Muscle of arm (tissue), 14 donors: ENCODE data around the gene CCL4. TPM values are rescaled to one million over a fixed set of nuclear protein-coding genes. Genes with fewer than 3 reads are reported as not detected.
"Not testable (repeated sequence)": the region's sequence is repeated elsewhere in the genome, so short reads cannot be mapped to it uniquely, and the experiment has no call there.

ENCODE experiments used
- DNase-seq: peaks from one replicate; pipeline ENCODE4 v3.0.0-alpha.2; 2013
- long read RNA-seq, 11 donors: transcript quantifications; one replicate each; lab custom pipeline, GENCODE V29; 2026
- polyA plus RNA-seq, 12 donors: library from polyadenylated mRNA; unstranded; fragments of 120-200 nt; gene quantifications; one replicate each; pipeline ENCODE4 v1.2.1, GENCODE V29; 2013; ENCODE audit not compliant: insufficient read length in 12 of 12

Gene CCL4
- 1 to 10 TPM in 10 of 12 donors, not detected in 2; 1.0 to 6.4 (median 3.0) TPM for polyA plus RNA-seq
- long read RNA-seq, donor 1, partial matches to known transcripts: 0 of 1 reads
- long read RNA-seq, donor 1, other reads (novel, unspliced or antisense): 0 of 1 reads
- long read RNA-seq, donor 2: 0 reads
- long read RNA-seq, donor 3, partial matches to known transcripts: 0 of 1 reads
- long read RNA-seq, donor 3, other reads (novel, unspliced or antisense): 0 of 1 reads
- long read RNA-seq, donor 4: 0 reads
- long read RNA-seq, donor 5, partial matches to known transcripts: 0 of 1 reads
- long read RNA-seq, donor 5, other reads (novel, unspliced or antisense): 0 of 1 reads
- long read RNA-seq, donor 6, transcript CCL4-201 (1 exons, 1,774 nt): major isoform, 5 of 5 reads
- long read RNA-seq, donor 6, partial matches to known transcripts: 0 of 5 reads
- long read RNA-seq, donor 6, other reads (novel, unspliced or antisense): 0 of 5 reads
- long read RNA-seq, donor 7, partial matches to known transcripts: 0 of 1 reads
- long read RNA-seq, donor 7, other reads (novel, unspliced or antisense): 0 of 1 reads
- long read RNA-seq, donor 8, partial matches to known transcripts: 0 of 2 reads
- long read RNA-seq, donor 8, other reads (novel, unspliced or antisense): 0 of 2 reads
- long read RNA-seq, donor 9, partial matches to known transcripts: 0 of 2 reads
- long read RNA-seq, donor 9, other reads (novel, unspliced or antisense): 0 of 2 reads
- long read RNA-seq, donor 10, partial matches to known transcripts: 0 of 1 reads
- long read RNA-seq, donor 10, other reads (novel, unspliced or antisense): 0 of 1 reads
- long read RNA-seq, donor 11: 0 reads

- not testable (repeated sequence) for DNase-seq
These were observed at the start of gene CCL4 for GRCh38 chr17:36103401-36103975. Gene CCL4 (plus strand): TSS chr17:36103827. CDS start chr17:36103906, 79 bp downstream.

GRCh38 chr17:36055171-36055570 is 48.5 kb upstream of the CCL4 start:
- DNase-seq: no peak

GRCh38 chr17:36055921-36056520 is 47.6 kb upstream of the CCL4 start:
- DNase-seq: no peak

GRCh38 chr17:36057911-36058310 is 45.7 kb upstream of the CCL4 start:
- no peak for DNase-seq

GRCh38 chr17:36059406-36059805 is 44.2 kb upstream of the CCL4 start:
- no peak for DNase-seq

- no peak for DNase-seq
These were observed 42.8 kb upstream of the CCL4 start for GRCh38 chr17:36060816-36061215.

- DNase-seq: no peak
These were observed 39.7 kb upstream of the CCL4 start, which contains the start of gene CCL18 for GRCh38 chr17:36063786-36064541. Gene CCL18 (plus strand): TSS chr17:36064272. CDS start chr17:36064343, 71 bp downstream.

GRCh38 chr17:36066365-36066985 is 37.2 kb upstream of the CCL4 start:
- no peak for DNase-seq

GRCh38 chr17:36068524-36068923 is 35.1 kb upstream of the CCL4 start:
- no peak for DNase-seq

GRCh38 chr17:36069136-36069535 is 34.5 kb upstream of the CCL4 start:
- DNase-seq: no peak

GRCh38 chr17:36070427-36070826 is 33.2 kb upstream of the CCL4 start:
- no peak for DNase-seq

GRCh38 chr17:36071751-36072150 is 31.9 kb upstream of the CCL4 start:
- no peak for DNase-seq

- no peak for DNase-seq
These were observed 31.1 kb upstream of the CCL4 start for GRCh38 chr17:36072431-36073121.

- no peak for DNase-seq
These were observed 29.3 kb upstream of the CCL4 start for GRCh38 chr17:36074365-36074764.

- DNase-seq: not testable (repeated sequence)
These were observed 21.8 kb upstream of the CCL4 start for GRCh38 chr17:36081681-36082471.

GRCh38 chr17:36082482-36083120 is 21.0 kb upstream of the CCL4 start:
- DNase-seq: not testable (repeated sequence)

- DNase-seq: not testable (repeated sequence)
These were observed 19.9 kb upstream of the CCL4 start for GRCh38 chr17:36083691-36084090.

- no peak for DNase-seq
These were observed 17.9 kb upstream of the CCL4 start for GRCh38 chr17:36085765-36086164.

GRCh38 chr17:36086791-36087190 is 16.8 kb upstream of the CCL4 start:
- no peak for DNase-seq
